Prostate gland (tissue), 2 donors: ENCODE data around the gene CMTM8. TPM values are rescaled to one million over a fixed set of nuclear protein-coding genes. Genes with fewer than 3 reads are reported as not detected.

Experiments
- DNase-seq: peaks from one replicate; pipeline ENCODE4 v3.0.0-alpha.2; 2019; ENCODE audit warnings: low spot score
- H3K27ac ChIP-seq, 2 donors: fragments of 200-600 bp; sonication (generic); 2 replicates each; pipeline ENCODE4 v1.5.1; 2017 to 2019
- H3K27me3 ChIP-seq: fragments of 200-600 bp; sonication (generic); replicated peaks from 2 replicates; pipeline ENCODE4 v1.5.1; 2019; ENCODE audit not compliant: insufficient read depth
- H3K36me3 ChIP-seq, 2 donors: fragments of 200-600 bp; sonication (generic); 1 replicate in 1 of 2; 2 replicates in 1 of 2; pipeline versions ENCODE4 v1.5.1 to v1.8.1; 2017 to 2019
- H3K4me1 ChIP-seq: fragments of 200-600 bp; sonication (generic); replicated peaks from 2 replicates; pipeline ENCODE4 v1.5.1; 2019
- H3K4me3 ChIP-seq, 2 donors: fragments of 200-600 bp; sonication (generic); 2 replicates each; pipeline ENCODE4 v1.5.1; 2017 to 2019
- H3K9me3 ChIP-seq: fragments of 200-600 bp; sonication (generic); 2 replicates; pipeline ENCODE4 v1.5.1; 2017
- CTCF ChIP-seq, 4 experiments: fragments of 200-600 bp in 2 of 4; fragments of 450-650 bp in 2 of 4; sonication (generic) in 2 of 4; IDR thresholded peaks; 1 replicate in 3 of 4; 2 replicates in 1 of 4; pipeline ENCODE4 v1.5.1; 2016 to 2019; ENCODE audit warnings: antibody characterized with exemption in 4 of 4, mild to moderate bottlenecking in 2 of 4, moderate library complexity in 2 of 4
- POLR2A ChIP-seq: fragments of 450-650 bp; IDR thresholded peaks from one replicate; pipeline ENCODE4 v1.6.1; 2016; ENCODE audit warnings: antibody characterized with exemption, mild to moderate bottlenecking
- POLR2AphosphoS5 ChIP-seq: sonication (generic); formaldehyde crosslinking; IDR thresholded peaks from one replicate; pipeline ENCODE4 v1.6.1; 2017; ENCODE audit warnings: antibody characterized with exemption
- WGBS: methylation state at CpG from one replicate; pipeline ENCODE4 v1.1.5; 2018; 5-methylcytosine and 5-hydroxymethylcytosine counted together
- intact Hi-C: fragments of 100-400 bp; cut with DNase I; formaldehyde crosslinking; loops from one replicate; pipeline ENCODE4 v1.14.2; 2022
- total RNA-seq, 2 donors: library from RNA; depleted of rRNA; stranded (reverse); fragments of >200 nt; gene quantifications; one replicate each; pipeline ENCODE4 v1.1.0, GENCODE V29; 2016

CMTM8 gene
- total RNA-seq, 2 donors from 2014 or later: 28.8 to 30.3 TPM

- DNase-seq: no peak
- H3K4me3 ChIP-seq: no peak overlapping the region
- WGBS: 85% methylated on average over 10 of the region's 10 CpGs
- no peaks in the 10 kb centered on the region for H3K36me3 ChIP-seq
- H3K27ac ChIP-seq: no peak overlapping the region
- intact Hi-C loops: no loop called here
- no peaks in the 10 kb centered on the region for H3K27me3 ChIP-seq
- H3K9me3 ChIP-seq: no peaks in the 10 kb centered on the region
- TF ChIP-seq POLR2AphosphoS5 (no peak), CTCF (IDR thresholded peaks at IDR 0.05) (no peak), POLR2A (no peak)
- no peaks in the 10 kb centered on the region for H3K4me1 ChIP-seq
Measured at GRCh38 chr3:32410367-32411246, 172.1 kb downstream of the CMTM8 start.

GRCh38 chr3:32411442-32411841, 173.0 kb downstream of the CMTM8 start:
- Histone ChIP-seq H3K27ac (no peak overlapping the region), H3K4me3 (no peak overlapping the region), H3K4me1 (no peaks in the 10 kb centered on the region), H3K9me3 (no peaks in the 10 kb centered on the region), H3K27me3 (no peaks in the 10 kb centered on the region), H3K36me3 (no peaks in the 10 kb centered on the region)
- TF ChIP-seq POLR2A (no peak), CTCF (IDR thresholded peaks at IDR 0.05) (no peak), POLR2AphosphoS5 (no peak)
- intact Hi-C loops: no loop called here
- DNase-seq: no peak
- WGBS: 92% methylated on average over 5 of the region's 5 CpGs

- WGBS: 92% methylated on average over 3 of the region's 3 CpGs
- Histone ChIP-seq H3K27ac (no peak overlapping the region), H3K36me3 (no peaks in the 10 kb centered on the region), H3K27me3 (no peaks in the 10 kb centered on the region), H3K9me3 (no peaks in the 10 kb centered on the region), H3K4me1 (no peaks in the 10 kb centered on the region), H3K4me3 (no peak overlapping the region)
- DNase-seq: no peak
- TF ChIP-seq CTCF (IDR thresholded peaks at IDR 0.05) (no peak), POLR2AphosphoS5 (no peak), POLR2A (no peak)
- intact Hi-C loops: no loop called here
Measured at GRCh38 chr3:32412887-32413286, 174.4 kb downstream of the CMTM8 start.

- Histone ChIP-seq H3K9me3 (no peaks in the 10 kb centered on the region), H3K4me1 (no peaks in the 10 kb centered on the region), H3K36me3 (no peaks in the 10 kb centered on the region), H3K4me3 (no peak overlapping the region), H3K27me3 (no peaks in the 10 kb centered on the region), H3K27ac (no peak overlapping the region)
- WGBS: 67% methylated on average over 10 of the region's 10 CpGs
- DNase-seq: no peak
- TF ChIP-seq POLR2AphosphoS5: no peak
- no peak for TF ChIP-seq POLR2A
- TF ChIP-seq CTCF (IDR thresholded peaks at IDR 0.05): no peak
- intact Hi-C loops: no loop called here
Measured at GRCh38 chr3:32413845-32414521, 175.5 kb downstream of the CMTM8 start.
